Measurements from ENCODE around the gene GJA1. TPM values are rescaled to one million over a fixed set of nuclear protein-coding genes. Genes with fewer than 3 reads are reported as not detected.
"Not testable (repeated sequence)": the region's sequence is repeated elsewhere in the genome, so short reads cannot be mapped to it uniquely, and the experiment has no call there.

Gene GJA1
- total and polyA plus RNA-seq, 4 donors = 20.7 to 90.0 (median 65.5) TPM

DNA sequence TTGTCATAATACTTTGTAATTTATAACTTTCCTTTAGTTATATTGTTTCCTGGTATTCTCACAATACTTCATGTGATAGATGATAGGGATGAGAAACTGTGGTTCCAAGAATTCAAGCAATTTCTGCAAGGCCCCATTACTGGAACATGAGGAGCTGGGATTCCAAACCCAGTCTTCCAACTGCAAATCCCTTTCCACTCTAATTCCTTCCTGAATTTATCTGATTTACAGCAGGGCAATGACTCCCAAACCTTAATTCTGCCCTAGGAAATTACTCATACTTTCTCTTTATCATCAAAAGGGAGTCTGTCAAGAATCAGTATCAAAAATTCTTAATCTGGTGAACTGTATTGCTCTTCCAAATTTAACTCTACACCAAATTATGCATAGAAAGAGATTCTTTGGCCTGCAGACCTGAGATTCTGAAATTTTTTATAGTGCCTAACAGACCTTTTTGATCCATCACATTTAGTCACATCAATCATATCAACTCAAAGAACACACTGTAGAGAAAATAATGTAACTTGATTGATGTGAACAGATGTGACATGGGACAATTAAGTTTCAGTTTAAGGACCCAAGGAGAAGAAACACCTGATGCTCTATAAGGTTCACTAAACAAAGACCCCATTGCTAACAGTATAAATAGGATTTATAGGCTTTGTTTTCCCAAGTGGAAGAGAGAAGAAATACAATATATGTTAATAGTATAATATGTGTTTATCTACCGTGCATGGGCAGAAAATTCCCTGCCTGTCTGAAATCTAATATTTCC lies 41.5 kb upstream of the GJA1 start:
- TF ChIP-seq, protein P1, sequence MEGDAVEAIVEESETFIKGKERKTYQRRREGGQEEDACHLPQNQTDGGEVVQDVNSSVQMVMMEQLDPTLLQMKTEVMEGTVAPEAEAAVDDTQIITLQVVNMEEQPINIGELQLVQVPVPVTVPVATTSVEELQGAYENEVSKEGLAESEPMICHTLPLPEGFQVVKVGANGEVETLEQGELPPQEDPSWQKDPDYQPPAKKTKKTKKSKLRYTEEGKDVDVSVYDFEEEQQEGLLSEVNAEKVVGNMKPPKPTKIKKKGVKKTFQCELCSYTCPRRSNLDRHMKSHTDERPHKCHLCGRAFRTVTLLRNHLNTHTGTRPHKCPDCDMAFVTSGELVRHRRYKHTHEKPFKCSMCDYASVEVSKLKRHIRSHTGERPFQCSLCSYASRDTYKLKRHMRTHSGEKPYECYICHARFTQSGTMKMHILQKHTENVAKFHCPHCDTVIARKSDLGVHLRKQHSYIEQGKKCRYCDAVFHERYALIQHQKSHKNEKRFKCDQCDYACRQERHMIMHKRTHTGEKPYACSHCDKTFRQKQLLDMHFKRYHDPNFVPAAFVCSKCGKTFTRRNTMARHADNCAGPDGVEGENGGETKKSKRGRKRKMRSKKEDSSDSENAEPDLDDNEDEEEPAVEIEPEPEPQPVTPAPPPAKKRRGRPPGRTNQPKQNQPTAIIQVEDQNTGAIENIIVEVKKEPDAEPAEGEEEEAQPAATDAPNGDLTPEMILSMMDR (IDR thresholded peaks at IDR 0.05; ENCODE audit: control extremely low read depth, extremely low read depth) = no peak
- no peaks in the 10 kb centered on the region for H3K36me3 ChIP-seq (ENCODE audit: control insufficient read depth in 4 of 4, insufficient read depth in 4 of 4, low read length in 4 of 4)
- H3K27ac ChIP-seq (ENCODE audit: low read depth in 1 of 2, low read length in 1 of 2) = no peak overlapping the region
- H3K9ac ChIP-seq (ENCODE audit: insufficient read depth in 1 of 2, low read length in 2 of 2) = no peak overlapping the region
- 84 to 93% methylated on average over 1 of the region's 1 CpG for WGBS, 2 donors
- H3K4me3 ChIP-seq = no peak overlapping the region
- no peak for DNase-seq
- ATAC-seq (ENCODE audit: insufficient read depth, low FRiP score) = no peak
- peaks cover 0 to 2% (median 0%) of the 10 kb centered on the region in 4 donors for H3K9me3 ChIP-seq (ENCODE audit: control insufficient read depth in 4 of 4, insufficient read depth in 3 of 4, low read length in 3 of 4)
- H3K4me1 ChIP-seq (ENCODE audit: control insufficient read depth in 5 of 5, insufficient read depth in 5 of 5, low read length in 5 of 5) = no peaks in the 10 kb centered on the region
- H3K27me3 ChIP-seq (ENCODE audit: control insufficient read depth in 3 of 3, insufficient read depth in 3 of 3, low read length in 2 of 3) = no peaks in the 10 kb centered on the region

DNA sequence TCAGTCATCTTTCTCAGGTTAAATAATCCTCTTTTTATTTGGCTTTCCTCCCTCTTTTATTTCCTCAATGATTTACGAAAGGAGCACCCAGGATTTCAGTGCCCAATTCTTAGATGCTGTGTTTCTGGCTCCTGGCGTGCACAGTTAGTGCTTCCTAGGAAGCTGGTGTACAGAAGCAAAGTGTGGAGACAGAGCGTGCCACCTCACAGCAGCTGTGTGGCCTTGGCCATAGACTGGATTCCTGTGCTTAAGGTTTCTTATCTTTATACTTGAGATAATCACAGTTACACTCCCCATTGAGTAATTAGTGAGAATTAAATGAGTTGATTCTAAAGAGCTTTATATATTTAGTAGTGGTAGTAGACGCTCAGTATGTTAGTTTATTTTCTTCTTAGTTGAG lies 39.7 kb upstream of the GJA1 start:
- Histone ChIP-seq H3K4me3 (no peak overlapping the region), H3K9me3 (ENCODE audit: control insufficient read depth in 4 of 4, insufficient read depth in 3 of 4, low read length in 3 of 4) (peaks cover 0 to 3% (median 0%) of the 10 kb centered on the region in 4 donors), H3K9ac (ENCODE audit: insufficient read depth in 1 of 2, low read length in 2 of 2) (no peak overlapping the region), H3K27ac (ENCODE audit: low read depth in 1 of 2, low read length in 1 of 2) (no peak overlapping the region), H3K36me3 (ENCODE audit: control insufficient read depth in 4 of 4, insufficient read depth in 4 of 4, low read length in 4 of 4) (no peaks in the 10 kb centered on the region), H3K4me1 (ENCODE audit: control insufficient read depth in 5 of 5, insufficient read depth in 5 of 5, low read length in 5 of 5) (no peaks in the 10 kb centered on the region), H3K27me3 (ENCODE audit: control insufficient read depth in 3 of 3, insufficient read depth in 3 of 3, low read length in 2 of 3) (no peaks in the 10 kb centered on the region)
- WGBS, 2 donors = 82 to 92% methylated on average over 4 of the region's 4 CpGs
- no peak for ATAC-seq (ENCODE audit: insufficient read depth, low FRiP score)
- TF ChIP-seq, protein P1 (IDR thresholded peaks at IDR 0.05; ENCODE audit: control extremely low read depth, extremely low read depth) = no peak
- DNase-seq = no peak

DNA sequence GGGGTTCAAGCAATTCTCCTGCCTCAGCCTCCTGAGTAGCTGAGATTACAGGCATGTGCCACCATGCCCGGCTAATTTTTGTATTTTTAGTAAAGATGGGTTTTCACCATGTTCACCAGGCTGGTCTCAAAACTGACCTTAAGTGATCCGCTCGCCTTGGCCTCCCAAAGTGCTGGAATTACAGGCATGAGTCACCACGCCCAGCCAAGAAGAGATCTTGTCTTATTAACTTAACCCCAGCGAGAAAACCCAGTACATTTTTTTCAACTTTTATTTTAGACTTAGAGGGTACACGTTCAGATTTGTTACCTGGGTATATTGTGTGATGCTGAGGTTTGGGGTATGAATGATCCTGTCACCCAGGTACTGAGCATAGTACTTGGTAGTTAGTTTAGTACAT lies 38.3 kb upstream of the GJA1 start:
- H3K27me3 ChIP-seq (ENCODE audit: control insufficient read depth in 3 of 3, insufficient read depth in 3 of 3, low read length in 2 of 3) = not testable (repeated sequence)

DNA sequence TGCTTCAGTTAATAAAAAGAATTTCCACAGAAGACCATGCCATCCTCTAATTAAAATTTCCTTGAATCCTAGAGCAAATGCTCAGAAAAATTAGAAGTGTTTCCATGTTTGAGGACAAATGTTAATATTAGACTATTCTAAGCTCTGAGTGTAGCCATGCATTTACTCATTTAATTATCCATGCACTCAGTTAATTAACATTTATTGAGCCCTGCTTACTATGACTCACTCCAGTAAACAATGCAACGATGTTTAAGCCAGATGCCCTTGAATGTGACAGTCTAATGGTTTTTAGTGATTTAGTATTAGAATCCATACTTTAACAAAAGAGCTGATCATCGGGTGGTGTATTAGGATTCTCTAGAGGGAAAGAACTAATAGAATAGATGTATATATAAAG lies 37.3 kb upstream of the GJA1 start:
- H3K27ac ChIP-seq (ENCODE audit: low read depth in 1 of 2, low read length in 1 of 2) = no peak overlapping the region
- no peaks in the 10 kb centered on the region for H3K27me3 ChIP-seq (ENCODE audit: control insufficient read depth in 3 of 3, insufficient read depth in 3 of 3, low read length in 2 of 3)
- H3K9me3 ChIP-seq (ENCODE audit: control insufficient read depth in 4 of 4, insufficient read depth in 3 of 4, low read length in 3 of 4) = peaks cover 0 to 3% (median 0%) of the 10 kb centered on the region in 4 donors
- no peak overlapping the region for H3K9ac ChIP-seq (ENCODE audit: insufficient read depth in 1 of 2, low read length in 2 of 2)
- WGBS, 2 donors = 79 to 84% methylated on average over 2 of the region's 2 CpGs
- TF ChIP-seq, protein P1 (IDR thresholded peaks at IDR 0.05; ENCODE audit: control extremely low read depth, extremely low read depth) = no peak
- no peaks in the 10 kb centered on the region for H3K36me3 ChIP-seq (ENCODE audit: control insufficient read depth in 4 of 4, insufficient read depth in 4 of 4, low read length in 4 of 4)
- no peak overlapping the region for H3K4me3 ChIP-seq
- DNase-seq (no peak), ATAC-seq (ENCODE audit: insufficient read depth, low FRiP score) (no peak)
- no peaks in the 10 kb centered on the region for H3K4me1 ChIP-seq (ENCODE audit: control insufficient read depth in 5 of 5, insufficient read depth in 5 of 5, low read length in 5 of 5)

More for the DNA sequence above, 38.3 kb upstream of the GJA1 start:
- not testable (repeated sequence) for H3K4me3 ChIP-seq; H3K36me3 ChIP-seq (ENCODE audit: control insufficient read depth in 4 of 4, insufficient read depth in 4 of 4, low read length in 4 of 4); H3K27ac ChIP-seq (ENCODE audit: low read depth in 1 of 2, low read length in 1 of 2); H3K9me3 ChIP-seq (ENCODE audit: control insufficient read depth in 4 of 4, insufficient read depth in 3 of 4, low read length in 3 of 4); ATAC-seq (ENCODE audit: insufficient read depth, low FRiP score); H3K9ac ChIP-seq (ENCODE audit: insufficient read depth in 1 of 2, low read length in 2 of 2); DNase-seq; H3K4me1 ChIP-seq (ENCODE audit: control insufficient read depth in 5 of 5, insufficient read depth in 5 of 5, low read length in 5 of 5)
- WGBS, 2 donors = 90 to 92% methylated on average over 6 of the region's 6 CpGs

Data from lung (tissue), 12 donors.